ENCODE results near the gene SERPINC1.

GRCh38 chr1:173871091-173871490, 46.0 kb downstream of the SERPINC1 start:
- no peak for TF ChIP-seq CTCF (IDR thresholded peaks at IDR 0.05)
- no peak for TF ChIP-seq POLR2A (IDR thresholded peaks at IDR 0.05)
- TF ChIP-seq POLR2AphosphoS5 (IDR thresholded peaks at IDR 0.05): no peak
- TF ChIP-seq EP300 (IDR thresholded peaks at IDR 0.05): no peak
